ENCODE results near the gene PIM3. TPM values are rescaled to one million over a fixed set of nuclear protein-coding genes. Genes with fewer than 3 reads are reported as not detected.
"Not testable (repeated sequence)": the region's sequence is repeated elsewhere in the genome, so short reads cannot be mapped to it uniquely, and the experiment has no call there.

Gene PIM3
- total RNA-seq, 2 experiments from 2014 or later, result 60.1 to 62.3 TPM

- POLR2A ChIA-PET, result interaction anchor here (1.1 to 1.5 kb wide), 3 partner anchors 21 to 32 kb away, joined by 3 to 7 read pairs (median 5); partner anchors contain the start of gene PIM3
- no peak overlapping the region for H3K4me3 Mint-ChIP-seq
- H3K9me3 Mint-ChIP-seq, result no peaks in the 10 kb centered on the region
- no peaks in the 10 kb centered on the region for H3K27me3 Mint-ChIP-seq
- CTCF ChIA-PET, result no interaction called here
- H3K36me3 Mint-ChIP-seq (ENCODE audit: low read depth), result no peaks in the 10 kb centered on the region
- H3K27ac Mint-ChIP-seq, result no peak overlapping the region
- DNase-seq, result no peak
- peaks cover 24% of the 10 kb centered on the region for H3K4me1 Mint-ChIP-seq
Measured at GRCh38 chr22:49938565-49939136, 21.9 kb upstream of the PIM3 start.

- H3K27ac Mint-ChIP-seq, result no peak overlapping the region
- ChIA-PET POLR2A (no interaction called here), CTCF (no interaction called here)
Measured at GRCh38 chr22:49941507-49942316, 18.9 kb upstream of the PIM3 start.

GRCh38 chr22:49942565-49943404 is 17.8 kb upstream of the PIM3 start:
- ChIA-PET CTCF (no interaction called here), POLR2A (interaction anchor here (1.2 kb wide), 1 partner anchor 18 kb away, joined by 3 read pairs; no protein-coding TSS in a partner anchor)
- Mint-ChIP-seq H3K27ac (no peak overlapping the region), H3K9me3 (peaks cover 3% of the 10 kb centered on the region), H3K36me3 (ENCODE audit: low read depth) (no peaks in the 10 kb centered on the region), H3K4me1 (peaks cover 28% of the 10 kb centered on the region), H3K27me3 (no peaks in the 10 kb centered on the region), H3K4me3 (no peak overlapping the region)
- DNase-seq, result no peak

More at GRCh38 chr22:49941507-49942316, 18.9 kb upstream of the PIM3 start:
- Mint-ChIP-seq H3K4me3 (no peak overlapping the region), H3K4me1 (peaks cover 31% of the 10 kb centered on the region), H3K27me3 (no peaks in the 10 kb centered on the region), H3K9me3 (peaks cover 3% of the 10 kb centered on the region), H3K36me3 (ENCODE audit: low read depth) (no peaks in the 10 kb centered on the region)
- DNase-seq, result no peak

- peaks cover 28% of the 10 kb centered on the region for H3K4me1 Mint-ChIP-seq
- H3K4me3 Mint-ChIP-seq, result no peak overlapping the region
- ChIA-PET POLR2A (interaction anchor here (1.2 kb wide), 1 partner anchor 18 kb away, joined by 3 read pairs; no protein-coding TSS in a partner anchor), CTCF (no interaction called here)
- no peaks in the 10 kb centered on the region for H3K36me3 Mint-ChIP-seq (ENCODE audit: low read depth)
- no peaks in the 10 kb centered on the region for H3K27me3 Mint-ChIP-seq
- peaks cover 3% of the 10 kb centered on the region for H3K9me3 Mint-ChIP-seq
- no peak for DNase-seq
- H3K27ac Mint-ChIP-seq, result peak overlapping the region; percentile 52
Measured at GRCh38 chr22:49943405-49943765, 17.2 kb upstream of the PIM3 start.

GRCh38 chr22:49943771-49944398 is 16.7 kb upstream of the PIM3 start:
- DNase-seq, result no peak
- ChIA-PET POLR2A (interaction anchor here (1.2 to 1.5 kb wide), 2 partner anchors 16 to 17 kb away, joined by 3 to 6 read pairs; no protein-coding TSS in a partner anchor), CTCF (no interaction called here)
- peaks cover 28% of the 10 kb centered on the region for H3K4me1 Mint-ChIP-seq
- H3K27me3 Mint-ChIP-seq, result no peaks in the 10 kb centered on the region
- peak overlapping the region; percentile 52 for H3K27ac Mint-ChIP-seq
- peaks cover 3% of the 10 kb centered on the region for H3K9me3 Mint-ChIP-seq
- no peak overlapping the region for H3K4me3 Mint-ChIP-seq
- no peaks in the 10 kb centered on the region for H3K36me3 Mint-ChIP-seq (ENCODE audit: low read depth)

- Mint-ChIP-seq H3K36me3 (ENCODE audit: low read depth) (no peaks in the 10 kb centered on the region), H3K27ac (peak overlapping the region; percentile 52), H3K9me3 (peaks cover 3% of the 10 kb centered on the region), H3K27me3 (no peaks in the 10 kb centered on the region), H3K4me1 (peaks cover 25% of the 10 kb centered on the region), H3K4me3 (no peak overlapping the region)
- CTCF ChIA-PET, result no interaction called here
- POLR2A ChIA-PET, result interaction anchor here (1.5 kb wide), 1 partner anchor 15 kb away, joined by 6 read pairs; no protein-coding TSS in a partner anchor
- no peak for DNase-seq
Measured at GRCh38 chr22:49944399-49944891, 16.1 kb upstream of the PIM3 start.

- POLR2A ChIA-PET, result interaction anchor here (1.5 to 1.9 kb wide), 3 partner anchors 9 to 14 kb away, joined by 6 to 15 read pairs (median 6); no protein-coding TSS in a partner anchor
- DNase-seq, result peak; percentile 68
Measured at GRCh38 chr22:49945042-49945794, 15.4 kb upstream of the PIM3 start.

GRCh38 chr22:49946612-49947295 is 13.8 kb upstream of the PIM3 start:
- Mint-ChIP-seq H3K27me3 (no peaks in the 10 kb centered on the region), H3K36me3 (ENCODE audit: low read depth) (no peaks in the 10 kb centered on the region), H3K9me3 (peaks cover 3% of the 10 kb centered on the region), H3K4me1 (peaks cover 15% of the 10 kb centered on the region), H3K27ac (peak overlapping the region; percentile 88), H3K4me3 (no peak overlapping the region)
- CTCF ChIA-PET, result interaction anchor here (0.8 kb wide), 1 partner anchor 84 kb away, joined by 3 read pairs; no protein-coding TSS in a partner anchor
- POLR2A ChIA-PET, result interaction anchor here (1.1 to 1.9 kb wide), 4 partner anchors 10 to 14 kb away, joined by 5 to 15 read pairs (median 6); partner anchors contain the start of gene PIM3
- DNase-seq, result no peak

More at GRCh38 chr22:49945042-49945794, 15.4 kb upstream of the PIM3 start:
- Mint-ChIP-seq H3K4me1 (peaks cover 20% of the 10 kb centered on the region), H3K4me3 (peak overlapping the region; percentile 39), H3K27ac (peak overlapping the region; percentile 88)
- H3K9me3 Mint-ChIP-seq; CTCF ChIA-PET; H3K27me3 Mint-ChIP-seq; H3K36me3 Mint-ChIP-seq (ENCODE audit: low read depth): not testable (repeated sequence)

GRCh38 chr22:49947296-49947622 is 13.3 kb upstream of the PIM3 start:
- H3K27ac Mint-ChIP-seq, result peak overlapping the region; percentile 88
- H3K4me3 Mint-ChIP-seq, result no peak overlapping the region
- CTCF ChIA-PET, result no interaction called here
- no peaks in the 10 kb centered on the region for H3K36me3 Mint-ChIP-seq (ENCODE audit: low read depth)
- no peak for DNase-seq
- H3K9me3 Mint-ChIP-seq, result peaks cover 3% of the 10 kb centered on the region
- H3K4me1 Mint-ChIP-seq, result peaks cover 15% of the 10 kb centered on the region
- POLR2A ChIA-PET, result interaction anchor here (1.1 to 1.9 kb wide), 4 partner anchors 11 to 14 kb away, joined by 5 to 15 read pairs (median 6); partner anchors contain the start of gene PIM3
- H3K27me3 Mint-ChIP-seq, result no peaks in the 10 kb centered on the region

- Mint-ChIP-seq H3K4me1 (peaks cover 15% of the 10 kb centered on the region), H3K9me3 (peaks cover 3% of the 10 kb centered on the region), H3K27me3 (no peaks in the 10 kb centered on the region), H3K27ac (no peak overlapping the region), H3K4me3 (no peak overlapping the region), H3K36me3 (ENCODE audit: low read depth) (no peaks in the 10 kb centered on the region)
- ChIA-PET POLR2A (no interaction called here), CTCF (no interaction called here)
- no peak for DNase-seq
Measured at GRCh38 chr22:49948116-49948957, 12.2 kb upstream of the PIM3 start.
